ENCODE data around the gene GPR50. TPM values are rescaled to one million over a fixed set of nuclear protein-coding genes. Genes with fewer than 3 reads are reported as not detected.

The GPR50 gene
- total and polyA plus RNA-seq, 2 donors (not counting 1 experiment from before 2014, with no cell fraction given) = not detected

DNA sequence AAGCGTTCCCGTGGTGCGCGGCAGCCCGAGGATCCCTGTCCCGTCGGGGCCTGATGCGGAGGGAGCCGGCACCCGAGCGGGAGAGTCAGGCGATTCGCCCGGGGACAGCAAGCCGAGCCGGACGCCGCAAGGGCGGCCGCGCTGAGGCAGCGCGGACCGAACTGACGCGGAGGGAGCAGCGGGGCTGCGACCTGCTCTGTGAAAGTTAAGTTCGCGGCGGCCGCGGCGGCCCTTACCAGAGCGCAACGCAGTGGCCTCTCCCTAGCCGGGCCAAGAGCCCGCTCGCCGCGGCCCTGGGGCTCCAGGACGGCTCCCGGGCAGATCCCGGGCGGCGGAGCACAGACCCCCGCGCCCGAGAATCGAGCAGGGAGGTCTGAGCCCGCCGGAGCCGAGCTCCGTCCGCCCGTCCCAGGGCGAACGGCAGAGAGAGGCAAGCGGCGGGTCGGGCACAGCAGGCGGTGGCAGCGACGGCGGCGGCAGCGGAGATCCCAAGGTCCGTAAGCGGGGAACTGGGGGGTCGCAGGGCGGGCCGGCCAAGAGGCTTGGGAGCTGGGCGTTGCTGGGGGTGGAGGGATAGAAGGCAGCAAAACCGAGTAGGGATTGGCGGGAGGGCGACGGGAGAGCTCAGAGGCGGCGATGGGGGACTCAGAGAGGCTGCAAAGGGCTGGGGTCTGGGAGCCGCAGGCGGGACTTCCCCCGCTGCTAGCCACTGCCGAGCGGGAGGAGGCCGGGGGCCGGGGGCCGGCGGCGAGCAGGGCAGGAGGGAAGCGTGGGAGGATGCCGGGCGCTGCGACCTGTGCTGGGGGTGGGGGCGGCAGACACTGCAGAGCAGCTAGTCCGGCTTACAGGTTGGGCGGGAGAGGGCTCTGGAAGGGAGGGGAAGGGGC lies 1.0 kb downstream of the GPR50 start:
- no peaks in the 10 kb centered on the region for H4K20me1 ChIP-seq (ENCODE audit: control insufficient read depth, insufficient read depth, low read length, poor library complexity, severe bottlenecking)
- ATAC-seq (ENCODE audit: low read depth) (no peak), DNase-seq (no peak)
- Mint-ChIP-seq H3K4me1 (peaks cover 7% of the 10 kb centered on the region), H3K27ac (no peak overlapping the region), H3K4me3 (no peak overlapping the region), H3K27me3 (peaks cover 48% of the 10 kb centered on the region), H3K9me3 (ENCODE audit: insufficient read depth) (no peaks in the 10 kb centered on the region)
- H3K4me3 ChIP-seq (ENCODE audit: control extremely low read depth in 1 of 5, extremely low read depth in 1 of 5, insufficient read depth in 1 of 5, low read depth in 2 of 5, low read length in 4 of 5) = no peak overlapping the region
- no peak overlapping the region for H3K9ac ChIP-seq (ENCODE audit: low read length)
- no peak overlapping the region for H3K27ac ChIP-seq (ENCODE audit: low read length in 2 of 2)
- H3K4me1 ChIP-seq (ENCODE audit: control insufficient read depth in 2 of 2, insufficient read depth in 2 of 2, low read length in 2 of 2) = no peaks in the 10 kb centered on the region
- ChIA-PET POLR2A (no interaction called here), CTCF (no interaction called here)
- peak overlapping the region; percentile 8 for H3K4me2 ChIP-seq (replicated peaks; ENCODE audit: low read depth, low read length, poor library complexity, severe bottlenecking)
- H3K27me3 ChIP-seq (replicated peaks in 1 of 4; ENCODE audit: control extremely low read depth in 1 of 4, control insufficient read depth in 3 of 4, insufficient read depth in 4 of 4, low read length in 3 of 4) = peaks cover 0 to 23% (median 1%) of the 10 kb centered on the region in 4 experiments
- no peaks in the 10 kb centered on the region for H3K79me2 ChIP-seq (ENCODE audit: control insufficient read depth, insufficient read depth, low read length)
- intact Hi-C loops (cut with micrococcal nuclease) = no loop called here
- H3K36me3 ChIP-seq (replicated peaks in 1 of 2; ENCODE audit: control extremely low read depth in 1 of 2, control insufficient read depth in 1 of 2, extremely low read depth in 1 of 2, insufficient read depth in 2 of 2, low read length in 1 of 2) = no peaks in the 10 kb centered on the region
- H2AFZ ChIP-seq (ENCODE audit: insufficient read depth, low read depth, low read length, poor library complexity, severe bottlenecking) = no peak overlapping the region
- TF ChIP-seq, protein P1, sequence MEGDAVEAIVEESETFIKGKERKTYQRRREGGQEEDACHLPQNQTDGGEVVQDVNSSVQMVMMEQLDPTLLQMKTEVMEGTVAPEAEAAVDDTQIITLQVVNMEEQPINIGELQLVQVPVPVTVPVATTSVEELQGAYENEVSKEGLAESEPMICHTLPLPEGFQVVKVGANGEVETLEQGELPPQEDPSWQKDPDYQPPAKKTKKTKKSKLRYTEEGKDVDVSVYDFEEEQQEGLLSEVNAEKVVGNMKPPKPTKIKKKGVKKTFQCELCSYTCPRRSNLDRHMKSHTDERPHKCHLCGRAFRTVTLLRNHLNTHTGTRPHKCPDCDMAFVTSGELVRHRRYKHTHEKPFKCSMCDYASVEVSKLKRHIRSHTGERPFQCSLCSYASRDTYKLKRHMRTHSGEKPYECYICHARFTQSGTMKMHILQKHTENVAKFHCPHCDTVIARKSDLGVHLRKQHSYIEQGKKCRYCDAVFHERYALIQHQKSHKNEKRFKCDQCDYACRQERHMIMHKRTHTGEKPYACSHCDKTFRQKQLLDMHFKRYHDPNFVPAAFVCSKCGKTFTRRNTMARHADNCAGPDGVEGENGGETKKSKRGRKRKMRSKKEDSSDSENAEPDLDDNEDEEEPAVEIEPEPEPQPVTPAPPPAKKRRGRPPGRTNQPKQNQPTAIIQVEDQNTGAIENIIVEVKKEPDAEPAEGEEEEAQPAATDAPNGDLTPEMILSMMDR (IDR thresholded peaks at IDR 0.05) = no peak
- no peak for TF ChIP-seq EZH2 (IDR thresholded peaks at IDR 0.05; ENCODE audit: borderline replicate concordance, insufficient read depth, low read depth, low read length, poor library complexity, severe bottlenecking)
- 5% methylated on average over 80 of the region's 96 CpGs for WGBS (ENCODE audit: insufficient coverage)
- H3K9me3 ChIP-seq (ENCODE audit: control extremely low read depth in 1 of 3, control insufficient read depth in 2 of 3, insufficient read depth in 1 of 3, low read length in 2 of 3) = peaks cover 0 to 18% (median 0%) of the 10 kb centered on the region in 3 donors

DNA sequence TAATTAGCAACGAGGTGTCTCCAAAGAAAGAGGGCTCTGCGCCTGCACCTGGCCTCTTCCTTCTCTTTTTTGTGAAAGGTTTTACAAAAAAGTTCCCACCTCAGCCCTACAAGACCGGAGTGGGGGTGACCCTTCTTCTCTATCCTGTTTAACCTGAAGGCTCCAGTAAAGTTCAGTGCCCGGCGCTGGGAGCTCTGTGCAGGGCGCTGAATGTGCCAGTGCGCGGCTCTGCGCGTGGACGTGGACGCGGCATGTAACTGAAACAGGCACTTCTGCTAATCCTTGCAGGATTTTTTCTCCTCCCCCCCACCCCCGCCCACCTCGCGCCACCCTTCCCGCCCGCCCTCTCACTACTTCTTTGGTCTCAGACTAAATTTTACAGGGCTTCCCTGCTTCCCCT lies 2.4 kb downstream of the GPR50 start:
- H3K4me1 Mint-ChIP-seq = peaks cover 7% of the 10 kb centered on the region
- ATAC-seq (ENCODE audit: low read depth) = no peak
- H3K9ac ChIP-seq (ENCODE audit: low read length) = no peak overlapping the region
- H4K20me1 ChIP-seq (ENCODE audit: control insufficient read depth, insufficient read depth, low read length, poor library complexity, severe bottlenecking) = no peaks in the 10 kb centered on the region
- no peak overlapping the region for H3K4me3 ChIP-seq (ENCODE audit: control extremely low read depth in 1 of 5, extremely low read depth in 1 of 5, insufficient read depth in 1 of 5, low read depth in 2 of 5, low read length in 4 of 5)
- H3K9me3 ChIP-seq (ENCODE audit: control extremely low read depth in 1 of 3, control insufficient read depth in 2 of 3, insufficient read depth in 1 of 3, low read length in 2 of 3) = peaks cover 0 to 18% (median 0%) of the 10 kb centered on the region in 3 donors
- DNase-seq = no peak
- no peak overlapping the region for H2AFZ ChIP-seq (ENCODE audit: insufficient read depth, low read depth, low read length, poor library complexity, severe bottlenecking)
- WGBS (ENCODE audit: insufficient coverage) = no CpG with 5 or more reads among the region's 18 CpGs
- no peaks in the 10 kb centered on the region for H3K9me3 Mint-ChIP-seq (ENCODE audit: insufficient read depth)
- TF ChIP-seq EZH2 (IDR thresholded peaks at IDR 0.05; ENCODE audit: borderline replicate concordance, insufficient read depth, low read depth, low read length, poor library complexity, severe bottlenecking) = no peak
- TF ChIP-seq, protein P1 (IDR thresholded peaks at IDR 0.05) = no peak
- H3K36me3 ChIP-seq (replicated peaks in 1 of 2; ENCODE audit: control extremely low read depth in 1 of 2, control insufficient read depth in 1 of 2, extremely low read depth in 1 of 2, insufficient read depth in 2 of 2, low read length in 1 of 2) = no peaks in the 10 kb centered on the region
- H3K27me3 Mint-ChIP-seq = peaks cover 48% of the 10 kb centered on the region
- POLR2A ChIA-PET = no interaction called here
- H3K27me3 ChIP-seq (replicated peaks in 1 of 4; ENCODE audit: control extremely low read depth in 1 of 4, control insufficient read depth in 3 of 4, insufficient read depth in 4 of 4, low read length in 3 of 4) = peaks cover 0 to 23% (median 1%) of the 10 kb centered on the region in 4 experiments
- H3K4me3 Mint-ChIP-seq = no peak overlapping the region
- no peaks in the 10 kb centered on the region for H3K79me2 ChIP-seq (ENCODE audit: control insufficient read depth, insufficient read depth, low read length)
- intact Hi-C loops (cut with micrococcal nuclease) = no loop called here
- CTCF ChIA-PET = no interaction called here
- H3K4me1 ChIP-seq (ENCODE audit: control insufficient read depth in 2 of 2, insufficient read depth in 2 of 2, low read length in 2 of 2) = no peaks in the 10 kb centered on the region
- H3K27ac Mint-ChIP-seq = no peak overlapping the region
- no peak overlapping the region for H3K27ac ChIP-seq (ENCODE audit: low read length in 2 of 2)
- H3K4me2 ChIP-seq (replicated peaks; ENCODE audit: low read depth, low read length, poor library complexity, severe bottlenecking) = no peak overlapping the region

All from B cell (primary cell).